ENCODE results near the gene HHAT. TPM values are rescaled to one million over a fixed set of nuclear protein-coding genes. Genes with fewer than 3 reads are reported as not detected.

The HHAT gene
- total and polyA plus RNA-seq, 9 of the 15 experiments (the other 6 are each of a cell fraction or from before 2014, with no cell fraction given), result 0.07 to 0.16 (median 0.13) TPM; not detected in 1

DNA sequence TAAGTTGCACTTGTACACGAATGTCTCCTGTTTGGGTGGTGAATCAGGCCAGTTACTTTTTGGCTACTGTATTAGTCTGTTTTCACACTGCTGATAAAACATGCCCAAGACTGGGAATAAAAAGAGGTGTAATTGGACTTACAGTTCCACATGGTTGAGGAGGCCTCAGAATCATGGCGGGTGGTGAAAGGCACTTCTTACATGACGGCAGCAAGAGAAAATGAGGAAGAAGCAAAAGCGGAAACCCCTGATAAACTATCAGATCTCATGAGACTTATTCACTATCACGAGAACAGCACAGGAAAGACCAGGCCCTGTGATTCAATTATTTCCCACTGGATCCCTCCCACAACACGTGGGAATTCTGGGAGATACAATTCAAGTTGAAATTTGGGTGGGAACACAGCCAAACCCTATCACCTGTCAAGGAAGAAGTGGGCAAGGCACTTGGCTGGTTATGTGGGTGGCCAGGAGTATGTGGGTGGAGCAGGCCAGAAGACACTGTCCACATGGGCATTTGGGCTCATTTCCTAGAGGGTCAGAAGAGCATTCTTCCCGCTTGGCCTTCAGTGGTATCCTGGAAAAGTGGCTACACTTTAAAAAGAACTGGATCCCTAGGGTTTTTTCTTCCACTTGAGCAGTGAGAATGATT is 228.8 kb downstream of the HHAT start (continued):
- TF ChIP-seq TEAD4 (IDR thresholded peaks at IDR 0.05; ENCODE audit: low read length), result no peak
- no peak for TF ChIP-seq TEAD4 (CRISPR knock-in tag; IDR thresholded peaks at IDR 0.05; ENCODE audit: borderline replicate concordance)
- no peak for TF ChIP-seq ZNF644 (tag; IDR thresholded peaks at IDR 0.05; ENCODE audit: low read depth)
- TF ChIP-seq, protein P1, sequence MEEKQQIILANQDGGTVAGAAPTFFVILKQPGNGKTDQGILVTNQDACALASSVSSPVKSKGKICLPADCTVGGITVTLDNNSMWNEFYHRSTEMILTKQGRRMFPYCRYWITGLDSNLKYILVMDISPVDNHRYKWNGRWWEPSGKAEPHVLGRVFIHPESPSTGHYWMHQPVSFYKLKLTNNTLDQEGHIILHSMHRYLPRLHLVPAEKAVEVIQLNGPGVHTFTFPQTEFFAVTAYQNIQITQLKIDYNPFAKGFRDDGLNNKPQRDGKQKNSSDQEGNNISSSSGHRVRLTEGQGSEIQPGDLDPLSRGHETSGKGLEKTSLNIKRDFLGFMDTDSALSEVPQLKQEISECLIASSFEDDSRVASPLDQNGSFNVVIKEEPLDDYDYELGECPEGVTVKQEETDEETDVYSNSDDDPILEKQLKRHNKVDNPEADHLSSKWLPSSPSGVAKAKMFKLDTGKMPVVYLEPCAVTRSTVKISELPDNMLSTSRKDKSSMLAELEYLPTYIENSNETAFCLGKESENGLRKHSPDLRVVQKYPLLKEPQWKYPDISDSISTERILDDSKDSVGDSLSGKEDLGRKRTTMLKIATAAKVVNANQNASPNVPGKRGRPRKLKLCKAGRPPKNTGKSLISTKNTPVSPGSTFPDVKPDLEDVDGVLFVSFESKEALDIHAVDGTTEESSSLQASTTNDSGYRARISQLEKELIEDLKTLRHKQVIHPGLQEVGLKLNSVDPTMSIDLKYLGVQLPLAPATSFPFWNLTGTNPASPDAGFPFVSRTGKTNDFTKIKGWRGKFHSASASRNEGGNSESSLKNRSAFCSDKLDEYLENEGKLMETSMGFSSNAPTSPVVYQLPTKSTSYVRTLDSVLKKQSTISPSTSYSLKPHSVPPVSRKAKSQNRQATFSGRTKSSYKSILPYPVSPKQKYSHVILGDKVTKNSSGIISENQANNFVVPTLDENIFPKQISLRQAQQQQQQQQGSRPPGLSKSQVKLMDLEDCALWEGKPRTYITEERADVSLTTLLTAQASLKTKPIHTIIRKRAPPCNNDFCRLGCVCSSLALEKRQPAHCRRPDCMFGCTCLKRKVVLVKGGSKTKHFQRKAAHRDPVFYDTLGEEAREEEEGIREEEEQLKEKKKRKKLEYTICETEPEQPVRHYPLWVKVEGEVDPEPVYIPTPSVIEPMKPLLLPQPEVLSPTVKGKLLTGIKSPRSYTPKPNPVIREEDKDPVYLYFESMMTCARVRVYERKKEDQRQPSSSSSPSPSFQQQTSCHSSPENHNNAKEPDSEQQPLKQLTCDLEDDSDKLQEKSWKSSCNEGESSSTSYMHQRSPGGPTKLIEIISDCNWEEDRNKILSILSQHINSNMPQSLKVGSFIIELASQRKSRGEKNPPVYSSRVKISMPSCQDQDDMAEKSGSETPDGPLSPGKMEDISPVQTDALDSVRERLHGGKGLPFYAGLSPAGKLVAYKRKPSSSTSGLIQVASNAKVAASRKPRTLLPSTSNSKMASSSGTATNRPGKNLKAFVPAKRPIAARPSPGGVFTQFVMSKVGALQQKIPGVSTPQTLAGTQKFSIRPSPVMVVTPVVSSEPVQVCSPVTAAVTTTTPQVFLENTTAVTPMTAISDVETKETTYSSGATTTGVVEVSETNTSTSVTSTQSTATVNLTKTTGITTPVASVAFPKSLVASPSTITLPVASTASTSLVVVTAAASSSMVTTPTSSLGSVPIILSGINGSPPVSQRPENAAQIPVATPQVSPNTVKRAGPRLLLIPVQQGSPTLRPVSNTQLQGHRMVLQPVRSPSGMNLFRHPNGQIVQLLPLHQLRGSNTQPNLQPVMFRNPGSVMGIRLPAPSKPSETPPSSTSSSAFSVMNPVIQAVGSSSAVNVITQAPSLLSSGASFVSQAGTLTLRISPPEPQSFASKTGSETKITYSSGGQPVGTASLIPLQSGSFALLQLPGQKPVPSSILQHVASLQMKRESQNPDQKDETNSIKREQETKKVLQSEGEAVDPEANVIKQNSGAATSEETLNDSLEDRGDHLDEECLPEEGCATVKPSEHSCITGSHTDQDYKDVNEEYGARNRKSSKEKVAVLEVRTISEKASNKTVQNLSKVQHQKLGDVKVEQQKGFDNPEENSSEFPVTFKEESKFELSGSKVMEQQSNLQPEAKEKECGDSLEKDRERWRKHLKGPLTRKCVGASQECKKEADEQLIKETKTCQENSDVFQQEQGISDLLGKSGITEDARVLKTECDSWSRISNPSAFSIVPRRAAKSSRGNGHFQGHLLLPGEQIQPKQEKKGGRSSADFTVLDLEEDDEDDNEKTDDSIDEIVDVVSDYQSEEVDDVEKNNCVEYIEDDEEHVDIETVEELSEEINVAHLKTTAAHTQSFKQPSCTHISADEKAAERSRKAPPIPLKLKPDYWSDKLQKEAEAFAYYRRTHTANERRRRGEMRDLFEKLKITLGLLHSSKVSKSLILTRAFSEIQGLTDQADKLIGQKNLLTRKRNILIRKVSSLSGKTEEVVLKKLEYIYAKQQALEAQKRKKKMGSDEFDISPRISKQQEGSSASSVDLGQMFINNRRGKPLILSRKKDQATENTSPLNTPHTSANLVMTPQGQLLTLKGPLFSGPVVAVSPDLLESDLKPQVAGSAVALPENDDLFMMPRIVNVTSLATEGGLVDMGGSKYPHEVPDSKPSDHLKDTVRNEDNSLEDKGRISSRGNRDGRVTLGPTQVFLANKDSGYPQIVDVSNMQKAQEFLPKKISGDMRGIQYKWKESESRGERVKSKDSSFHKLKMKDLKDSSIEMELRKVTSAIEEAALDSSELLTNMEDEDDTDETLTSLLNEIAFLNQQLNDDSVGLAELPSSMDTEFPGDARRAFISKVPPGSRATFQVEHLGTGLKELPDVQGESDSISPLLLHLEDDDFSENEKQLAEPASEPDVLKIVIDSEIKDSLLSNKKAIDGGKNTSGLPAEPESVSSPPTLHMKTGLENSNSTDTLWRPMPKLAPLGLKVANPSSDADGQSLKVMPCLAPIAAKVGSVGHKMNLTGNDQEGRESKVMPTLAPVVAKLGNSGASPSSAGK (IDR thresholded peaks at IDR 0.05), result peak; percentile 34; the same call in 1 of the 2 replicates
